Right renal pelvis (tissue), 4 donors: ENCODE measurements around the gene ZNF385D. TPM values are rescaled to one million over a fixed set of nuclear protein-coding genes. Genes with fewer than 3 reads are reported as not detected.

Experiments
- DNase-seq, 4 donors: peaks; one replicate each; pipeline ENCODE4 v3.0.0-alpha.2; 2013; ENCODE audit warnings: low read depth in 4 of 4, low spot score in 3 of 4, missing footprints in 1 of 4
- polyA plus RNA-seq, 4 donors: library from polyadenylated mRNA; unstranded; fragments of 120-200 nt; gene quantifications; one replicate each; pipeline ENCODE4 v1.2.1, GENCODE V29; 2013; ENCODE audit not compliant: insufficient read length in 4 of 4

The ZNF385D gene
- polyA plus RNA-seq, 4 donors, result 12.6 to 20.1 (median 15.4) TPM

DNA sequence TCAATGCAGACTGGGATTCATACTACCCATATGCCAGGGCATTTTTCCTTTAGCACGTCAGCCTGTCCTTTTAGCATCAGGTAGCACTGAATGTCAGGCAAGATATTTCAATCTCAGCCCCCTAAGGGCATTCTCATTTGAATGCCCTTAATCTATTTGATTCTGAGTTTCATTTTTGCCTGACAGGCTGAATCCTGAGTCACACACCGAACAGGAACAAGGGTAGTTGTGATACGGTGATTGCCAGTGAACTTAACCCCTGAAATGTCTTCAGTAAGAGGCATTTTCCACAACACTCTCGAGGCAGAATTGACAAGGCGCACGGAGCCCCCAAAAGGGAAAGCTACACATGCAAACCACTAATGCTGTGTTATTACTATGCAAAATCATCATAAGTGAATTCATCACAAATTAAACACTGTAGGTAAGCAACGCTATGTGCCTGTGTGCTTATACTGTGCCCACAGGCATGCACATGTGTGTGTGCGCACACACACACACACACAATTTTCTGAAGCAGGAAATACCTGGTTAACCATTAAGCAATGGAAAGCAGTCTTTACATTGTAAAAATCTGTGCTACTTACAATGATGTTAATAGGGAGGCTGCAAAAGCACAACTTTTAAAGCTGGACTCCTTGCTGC is 130.4 kb downstream of the ZNF385D start:
- DNase-seq, result peak in 2 of 4 donors; percentile 10 to 11

DNA sequence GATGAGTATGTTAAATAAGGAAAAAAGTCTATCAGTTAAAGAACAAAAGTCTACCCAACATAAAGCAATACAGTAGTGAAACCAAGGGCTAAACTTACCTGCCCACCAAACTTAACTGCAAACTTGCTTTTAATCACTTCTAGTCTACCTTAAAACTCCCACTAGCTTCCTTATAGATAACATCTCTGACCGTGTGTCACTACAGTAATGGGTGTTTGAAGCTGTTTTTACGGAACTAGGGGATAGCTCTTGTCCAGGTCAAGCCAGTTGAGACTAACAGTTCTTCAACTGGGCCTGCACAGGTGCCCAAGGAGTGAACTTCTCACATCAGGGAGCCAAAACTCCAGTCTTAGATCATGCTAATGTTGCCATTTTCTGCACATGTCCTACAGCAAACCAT is 132.3 kb downstream of the ZNF385D start:
- no peak for DNase-seq

DNA sequence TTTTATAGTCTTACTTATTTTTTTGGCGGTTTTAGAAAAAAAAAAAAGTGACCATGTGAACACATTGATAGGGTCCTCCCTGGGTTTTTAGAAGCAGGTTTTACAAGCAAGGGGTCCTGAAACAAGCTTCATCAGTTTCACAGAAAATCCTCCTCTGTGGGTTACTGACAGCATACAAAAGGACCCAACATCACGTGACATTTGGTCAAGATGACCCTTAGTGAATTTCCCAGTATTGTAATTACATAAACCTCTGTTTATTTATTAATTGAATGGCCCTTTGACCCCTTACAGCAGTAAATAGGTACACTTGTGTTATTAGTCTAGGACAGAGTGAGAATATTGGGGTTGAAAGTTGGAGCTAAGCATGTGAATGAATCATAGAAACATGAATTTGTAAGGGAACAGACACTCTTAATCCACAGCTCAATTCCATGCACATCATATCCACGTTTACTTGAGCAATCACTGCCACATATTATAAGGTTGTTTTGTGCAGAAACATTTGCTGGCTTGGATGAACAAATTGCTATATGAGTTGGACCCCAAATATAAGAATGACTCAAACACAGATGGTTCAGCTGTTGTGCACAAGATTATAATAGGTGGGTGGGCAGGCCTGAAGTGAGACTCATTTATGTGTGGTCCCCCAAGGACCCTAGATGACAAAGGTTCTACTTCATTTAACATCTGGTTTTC is 137.5 kb downstream of the ZNF385D start:
- no peak for DNase-seq

DNA sequence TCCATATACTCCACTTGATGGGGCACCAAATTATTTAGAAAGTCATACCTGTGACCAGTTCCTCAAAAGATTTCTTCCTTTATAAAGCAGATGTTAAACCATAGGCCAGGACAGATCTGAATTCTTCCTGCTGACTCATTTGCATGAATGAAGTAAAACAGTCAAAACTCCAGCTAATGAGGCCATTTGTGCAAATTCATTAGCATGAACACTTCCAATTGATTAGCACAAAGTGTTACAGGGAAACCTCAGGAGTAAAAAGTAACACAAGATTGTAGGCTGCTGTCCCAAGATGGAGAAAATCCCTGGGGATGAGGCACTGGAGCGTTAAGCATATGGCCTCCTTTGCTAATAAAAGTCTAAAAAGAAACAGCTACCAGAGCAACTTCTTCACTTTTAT is 149.8 kb downstream of the ZNF385D start:
- no peak for DNase-seq

DNA sequence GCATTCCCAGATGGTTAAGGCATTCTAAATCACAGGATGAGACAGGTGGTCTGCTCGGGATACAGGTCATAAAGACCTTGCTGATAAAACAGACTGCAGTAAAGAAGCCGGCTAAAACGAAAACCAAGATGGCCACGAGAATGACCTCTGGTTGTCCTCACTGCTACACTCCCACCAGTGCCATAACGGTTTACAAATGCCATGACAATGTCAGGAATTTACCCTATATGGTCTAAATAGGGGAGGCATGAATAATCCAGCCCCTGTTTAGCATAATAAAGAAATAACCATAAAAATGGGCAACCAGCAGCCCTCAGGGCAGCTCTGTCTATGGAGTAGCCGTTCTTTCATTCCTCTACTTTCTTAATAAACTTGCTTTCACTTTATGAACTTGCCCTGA is 151.1 kb downstream of the ZNF385D start:
- DNase-seq, result no peak

DNA sequence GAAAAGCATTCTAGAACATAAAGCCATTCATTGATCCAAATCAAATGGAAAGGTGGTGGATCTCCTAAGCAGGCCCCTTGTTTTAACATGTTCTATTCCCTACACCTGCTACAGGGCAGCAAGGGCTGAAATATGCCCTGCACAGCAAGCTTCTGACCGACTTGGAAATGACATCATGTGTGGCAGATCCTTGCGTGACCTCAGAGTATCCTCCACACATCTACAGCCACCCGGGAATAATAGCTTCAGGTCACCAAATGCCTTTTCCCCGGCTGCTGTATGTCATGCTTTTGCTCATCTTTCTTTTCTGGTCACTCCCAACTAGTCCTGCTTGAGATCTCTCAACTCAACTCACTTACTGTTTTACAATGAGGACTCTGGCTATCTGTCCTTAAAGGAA is 158.2 kb downstream of the ZNF385D start:
- DNase-seq, result no peak

DNA sequence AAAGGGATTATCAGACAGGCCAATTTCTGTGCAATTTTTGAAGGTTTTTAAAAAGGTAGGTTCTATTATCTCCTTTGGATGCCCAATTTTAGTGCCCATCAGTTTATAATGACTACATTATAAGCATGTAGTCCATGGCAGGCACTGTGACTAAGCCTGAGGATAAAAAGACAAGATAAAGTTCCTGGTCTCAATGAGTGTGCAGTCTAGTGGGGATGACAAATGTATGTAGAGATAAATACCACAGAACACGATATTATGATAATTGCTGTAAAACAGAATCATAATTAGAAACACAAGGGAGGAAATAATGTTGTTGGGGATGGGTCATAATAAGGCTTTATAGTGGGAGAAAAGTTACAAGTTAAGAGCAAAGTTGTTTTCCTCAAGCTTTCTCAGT is 163.1 kb downstream of the ZNF385D start:
- no peak for DNase-seq

DNA sequence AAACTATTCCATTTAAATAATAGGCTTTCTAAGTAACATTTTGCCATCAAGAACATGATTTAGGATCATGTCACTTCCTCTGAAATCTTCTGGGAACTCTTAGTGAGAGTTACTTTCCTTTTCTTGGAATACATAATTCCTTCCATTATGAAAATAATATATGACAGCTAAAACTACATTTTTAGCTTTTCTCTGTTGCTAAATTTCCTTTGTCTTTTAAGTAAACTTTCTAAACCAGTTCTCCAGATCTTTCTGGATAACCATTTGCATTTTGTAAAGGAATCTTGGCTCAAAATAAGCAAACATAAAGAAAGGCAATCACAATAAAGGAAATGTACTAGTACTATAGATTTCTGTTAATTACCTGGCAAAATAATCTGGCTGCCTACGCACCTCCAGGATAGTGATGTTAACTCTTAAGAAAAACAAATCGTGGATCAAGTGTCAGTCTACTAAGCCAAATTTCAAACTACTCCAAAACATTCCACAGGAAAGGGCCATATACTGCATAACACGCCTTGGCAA is 165.7 kb downstream of the ZNF385D start:
- no peak for DNase-seq

DNA sequence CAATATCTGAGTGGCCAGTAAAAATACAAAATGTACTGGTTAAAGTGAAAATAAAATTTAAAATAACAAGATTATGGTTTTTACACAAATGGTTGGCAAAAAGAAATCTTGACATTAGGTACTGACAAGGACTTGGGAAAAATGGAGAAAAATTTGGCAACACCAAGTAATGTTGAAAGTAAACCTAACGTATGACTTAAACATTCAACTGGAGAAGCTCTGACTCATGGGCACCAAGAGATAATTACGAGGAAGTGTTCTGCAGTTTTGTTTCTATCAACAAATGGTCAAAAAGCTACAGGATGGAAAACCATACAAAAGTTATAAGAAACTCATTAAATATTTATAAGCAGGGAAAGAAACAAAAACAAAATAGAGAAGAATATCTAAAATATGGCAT is 177.7 kb downstream of the ZNF385D start:
- no peak for DNase-seq

DNA sequence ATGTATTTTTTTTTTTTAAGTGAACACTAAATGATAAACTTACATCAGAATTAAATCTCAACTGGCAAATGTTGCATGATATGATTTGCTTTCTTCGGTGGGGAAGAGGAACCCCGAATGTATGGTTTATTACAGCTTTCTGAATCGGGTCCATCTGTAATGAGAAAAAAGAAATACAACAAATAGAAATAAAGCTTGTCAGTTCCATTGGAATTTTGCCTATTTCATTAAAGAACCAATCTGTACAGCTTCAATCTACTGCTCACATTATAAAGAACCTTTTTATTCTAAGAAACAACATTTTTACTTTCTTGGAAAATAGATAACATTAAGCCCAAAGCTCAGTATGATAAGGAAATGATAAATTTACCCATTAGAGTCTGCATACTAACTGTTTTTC is 186.5 kb downstream of the ZNF385D start:
- DNase-seq, result no peak

DNA sequence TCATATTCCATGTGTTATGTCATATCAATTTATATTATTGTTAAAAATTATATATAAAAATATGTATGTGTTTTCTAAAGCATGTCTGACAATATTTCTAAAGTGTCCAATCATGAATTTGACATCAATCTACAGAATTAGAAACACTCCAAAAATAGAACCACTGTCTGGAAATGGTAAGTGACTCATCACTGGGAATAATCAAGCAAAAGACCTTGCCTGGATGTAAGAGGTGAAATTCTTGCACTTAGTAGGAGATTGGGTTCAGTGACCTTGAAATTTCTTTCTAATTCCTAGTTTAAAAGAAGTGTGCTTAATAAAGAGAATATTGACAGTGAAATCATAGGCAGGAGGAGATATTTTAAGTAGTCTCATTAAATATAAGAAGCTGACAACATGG is 188.8 kb downstream of the ZNF385D start:
- DNase-seq, result no peak

DNA sequence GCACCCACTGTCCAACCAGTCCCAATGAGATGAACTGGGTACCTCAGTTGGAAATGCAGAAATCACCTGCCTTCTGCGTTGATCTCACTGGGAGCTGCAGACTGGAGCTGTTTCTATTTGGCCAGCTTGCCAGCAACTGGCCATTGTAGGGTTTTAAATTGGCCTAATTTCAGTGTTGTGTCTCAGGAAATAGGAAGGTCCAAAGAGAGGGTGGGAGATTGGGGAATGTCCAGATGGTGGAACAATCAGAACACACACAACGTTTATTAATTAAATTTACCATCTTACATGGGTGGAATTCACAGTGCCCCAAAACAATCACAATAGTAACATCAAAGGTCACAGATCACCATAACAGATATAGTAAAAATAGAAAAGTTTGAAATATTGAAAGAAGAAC is 189.5 kb downstream of the ZNF385D start:
- no peak for DNase-seq

DNA sequence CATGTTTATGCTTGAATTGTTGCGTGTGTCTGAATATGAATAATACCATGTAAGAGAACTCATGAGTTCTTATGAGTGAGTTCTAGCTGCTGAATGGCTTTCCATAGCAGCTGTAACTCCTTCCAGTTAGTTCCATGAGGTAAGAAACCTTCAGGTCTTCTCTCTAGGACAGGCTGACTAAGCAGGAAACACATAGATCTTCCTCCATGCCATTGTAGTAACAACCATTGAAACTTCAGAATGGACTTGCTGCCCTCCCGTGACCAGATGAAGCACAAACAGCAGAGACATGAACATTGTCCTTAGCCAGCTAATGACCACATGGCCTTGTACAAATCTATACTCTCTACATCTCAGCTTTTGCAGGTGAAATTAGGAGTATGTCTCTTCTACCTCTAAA is 200.0 kb downstream of the ZNF385D start:
- DNase-seq, result no peak

DNA sequence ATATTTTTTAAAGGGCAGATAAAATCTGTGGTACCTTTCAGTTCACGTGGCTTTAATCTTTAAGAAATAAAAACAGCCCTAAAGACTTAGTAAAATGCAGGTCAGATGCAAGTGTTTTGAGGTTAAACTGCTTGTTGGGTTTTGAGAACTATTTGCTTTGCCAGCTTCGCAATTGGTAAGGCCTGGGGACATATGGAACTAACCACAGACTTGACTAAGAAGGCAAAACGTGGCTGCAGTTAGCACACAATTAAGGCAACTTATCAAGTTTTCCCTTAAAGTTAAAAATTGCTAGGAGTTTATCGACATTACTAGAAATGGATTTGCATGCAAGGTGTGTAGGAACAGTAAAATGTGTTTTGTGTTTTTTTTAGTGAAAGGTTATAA is 206.9 kb downstream of the ZNF385D start:
- DNase-seq, result no peak

DNA sequence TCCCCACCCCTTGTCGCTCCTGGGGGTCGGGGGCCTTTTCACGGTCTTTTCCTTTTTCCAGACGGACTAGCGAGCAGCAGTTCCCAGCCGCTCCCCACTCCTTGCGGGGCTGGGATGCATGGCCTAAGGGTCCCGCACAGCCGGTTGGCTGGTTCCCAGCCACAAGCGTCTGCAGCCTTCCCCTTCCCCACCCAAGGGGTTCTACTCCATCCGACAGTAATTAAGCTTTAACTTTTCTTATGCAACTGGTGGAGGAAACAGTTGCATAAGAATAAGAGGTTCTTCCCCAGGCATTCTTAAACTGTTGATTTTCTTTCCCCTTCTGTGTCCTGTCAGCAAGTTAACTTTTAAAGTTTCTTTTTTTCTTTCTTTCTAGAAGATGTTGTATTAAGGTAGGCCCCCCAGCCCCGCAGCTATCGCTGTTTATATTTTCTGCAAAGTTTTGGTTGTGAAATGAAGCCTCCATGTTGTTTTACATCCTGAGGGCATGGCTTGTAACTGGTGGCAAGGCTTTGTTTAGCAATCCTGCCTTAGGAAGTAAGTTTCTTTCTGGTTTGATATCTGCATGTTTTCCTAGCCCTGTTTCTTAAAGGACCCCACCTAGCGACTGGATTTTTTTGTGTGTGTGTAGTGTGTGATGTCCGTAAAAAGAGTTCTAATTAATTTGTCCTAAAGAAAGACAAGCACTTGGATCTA is 207.5 kb downstream of the ZNF385D start:
- no peak for DNase-seq

DNA sequence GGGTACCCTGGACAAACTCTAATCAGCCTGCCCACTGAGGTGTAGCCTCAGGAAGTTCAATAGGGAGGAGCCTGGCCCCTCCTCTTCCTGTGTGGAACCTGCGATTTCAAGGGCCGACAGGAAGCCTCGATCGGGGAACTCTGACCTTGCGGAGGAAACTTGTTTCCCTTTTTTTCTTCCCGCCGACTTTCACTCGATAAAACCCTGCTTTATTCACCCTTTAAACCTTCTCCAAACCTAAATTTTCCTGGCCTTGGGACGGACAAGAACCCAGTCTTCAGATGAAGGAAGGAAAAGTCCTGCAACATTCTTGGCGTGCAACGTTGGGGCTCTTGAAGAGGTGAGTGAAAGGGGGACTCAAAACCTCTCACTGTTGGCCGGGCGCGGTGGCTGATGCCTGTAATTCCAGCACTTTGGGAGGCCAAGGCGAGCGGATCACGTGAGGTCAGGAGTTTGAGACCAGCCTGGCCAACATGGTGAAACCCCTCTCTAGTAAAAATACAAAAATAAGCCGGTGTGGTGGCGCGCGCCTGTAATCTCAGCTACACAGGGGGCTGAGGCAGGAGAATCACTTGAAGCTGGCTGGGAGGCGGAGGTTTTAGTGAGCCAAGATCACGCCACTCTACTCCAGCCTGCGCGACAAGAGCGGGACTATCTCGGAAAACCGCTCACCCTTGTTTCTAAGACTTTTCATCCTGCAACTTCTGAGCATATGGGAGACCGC is 208.2 kb downstream of the ZNF385D start:
- DNase-seq, result no peak

DNA sequence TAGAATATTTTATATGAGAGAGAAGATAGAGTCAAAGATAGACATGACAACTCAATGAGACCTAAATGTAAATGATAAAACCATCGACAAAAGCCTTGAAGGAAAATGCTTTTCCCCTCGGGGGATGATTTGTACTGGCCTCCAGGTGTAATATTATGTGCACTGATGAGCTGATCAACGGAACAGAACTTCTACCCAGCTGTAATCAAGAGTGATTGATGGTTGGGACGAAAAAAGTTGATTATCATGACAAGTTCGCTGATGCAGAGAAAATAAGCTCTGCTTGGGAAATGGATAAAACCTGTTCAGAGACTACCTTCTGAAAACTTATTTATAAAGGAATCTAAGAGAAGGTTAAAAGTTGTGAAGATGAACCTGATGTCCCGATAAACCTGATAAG is 210.7 kb downstream of the ZNF385D start:
- no peak for DNase-seq

DNA sequence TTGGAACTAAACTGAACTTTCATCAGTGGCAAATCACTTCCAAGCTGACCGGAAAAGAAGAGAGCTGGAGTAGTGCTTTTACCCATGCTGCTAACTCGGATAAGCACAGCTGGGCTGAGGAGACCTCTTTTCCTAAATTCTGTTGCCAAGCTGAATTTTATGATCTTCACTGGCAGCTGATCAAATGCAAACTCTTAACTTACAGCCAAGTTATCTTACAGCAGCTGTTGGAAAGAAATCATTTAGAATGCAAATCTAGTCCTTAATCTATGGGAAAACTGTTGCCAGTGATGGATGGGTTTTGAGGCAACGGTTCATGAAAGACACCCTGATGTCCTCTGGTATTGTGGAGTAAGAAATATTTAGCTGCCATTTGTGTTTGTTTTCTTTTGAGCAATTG is 216.5 kb downstream of the ZNF385D start:
- DNase-seq, result no peak

DNA sequence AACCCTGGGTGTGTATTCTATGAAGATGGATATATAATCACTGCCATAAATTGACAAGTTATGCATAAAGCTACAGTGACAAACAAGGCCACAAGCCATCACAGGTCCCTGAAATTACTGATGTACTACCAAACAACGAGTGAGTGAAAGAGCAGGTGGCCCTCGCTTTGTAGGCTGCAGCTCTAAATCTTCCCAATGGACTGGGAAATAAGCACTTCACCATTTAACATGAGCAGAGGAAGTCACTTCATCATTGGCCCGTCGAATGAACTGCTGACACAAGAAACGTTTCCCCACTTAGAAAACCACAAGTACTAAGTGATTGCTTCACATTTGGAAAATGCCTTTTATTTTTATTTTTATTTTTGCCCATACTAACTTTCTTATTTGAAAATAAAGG is 218.0 kb downstream of the ZNF385D start:
- no peak for DNase-seq

DNA sequence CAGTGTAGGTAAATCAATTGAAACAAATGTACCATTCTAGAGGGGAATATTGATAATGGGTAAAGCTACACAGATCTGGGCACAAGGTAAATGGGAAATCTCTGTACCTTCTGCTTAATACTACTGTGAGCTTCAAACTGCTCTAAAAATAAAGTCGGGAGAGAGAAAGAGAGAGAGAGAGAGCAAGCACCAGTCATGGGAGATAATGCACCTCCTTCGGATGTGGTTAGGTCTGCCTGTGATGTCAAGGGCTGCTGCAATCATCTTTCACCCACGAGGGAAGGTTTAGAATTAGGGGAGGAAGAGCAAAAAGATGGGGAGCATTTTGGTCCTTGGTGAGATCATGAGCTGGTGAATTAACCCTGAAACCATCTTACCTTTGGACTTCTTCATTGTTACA is 219.1 kb downstream of the ZNF385D start:
- no peak for DNase-seq

DNA sequence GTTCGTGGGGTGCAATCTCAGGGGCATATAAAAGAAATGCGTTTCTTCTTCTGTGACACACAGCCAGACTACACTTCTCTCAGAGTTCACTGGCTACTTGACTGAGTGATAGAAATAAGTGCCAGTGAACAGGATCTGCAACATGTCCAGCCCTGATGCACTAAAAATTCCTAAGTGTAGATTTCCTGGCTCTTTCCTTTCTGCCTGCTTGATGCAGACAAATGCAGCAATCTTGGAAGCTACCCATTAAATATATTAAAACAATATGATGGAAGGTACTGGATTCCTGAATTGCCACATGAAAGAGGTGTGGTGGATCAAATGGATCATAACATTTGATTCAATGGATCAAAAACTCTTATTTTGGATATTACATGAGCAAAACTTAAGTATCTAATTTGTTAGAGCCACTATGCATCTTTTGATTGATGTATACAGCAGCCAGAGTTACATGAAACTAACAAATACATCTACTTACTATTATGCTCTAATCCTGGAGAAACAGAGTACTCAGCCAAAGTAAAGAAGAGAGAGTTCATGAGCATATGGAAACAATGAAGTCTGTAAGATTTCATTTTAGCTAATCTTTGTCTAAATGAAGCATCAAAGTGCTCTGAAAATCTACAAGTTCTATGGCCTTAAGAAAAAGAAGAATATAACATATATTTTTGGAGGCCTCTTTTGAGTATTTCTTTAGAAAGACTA is 222.6 kb downstream of the ZNF385D start:
- no peak for DNase-seq
